Stimulated activated CD8-positive, alpha-beta memory T cell treated with anti-CD3 and anti-CD28 coated beads, Interleukin-4, amount 100 ng/mL, for 24 hours (primary cell): ENCODE data around the gene HEATR1.
"Not testable (repeated sequence)": the region's sequence is repeated elsewhere in the genome, so short reads cannot be mapped to it uniquely, and the experiment has no call there.

Experiments used
- DNase-seq: peaks from one replicate; pipeline ENCODE4 v3.0.0-alpha.2; 2020; ENCODE audit warnings: low read depth

Gene HEATR1, protein sequence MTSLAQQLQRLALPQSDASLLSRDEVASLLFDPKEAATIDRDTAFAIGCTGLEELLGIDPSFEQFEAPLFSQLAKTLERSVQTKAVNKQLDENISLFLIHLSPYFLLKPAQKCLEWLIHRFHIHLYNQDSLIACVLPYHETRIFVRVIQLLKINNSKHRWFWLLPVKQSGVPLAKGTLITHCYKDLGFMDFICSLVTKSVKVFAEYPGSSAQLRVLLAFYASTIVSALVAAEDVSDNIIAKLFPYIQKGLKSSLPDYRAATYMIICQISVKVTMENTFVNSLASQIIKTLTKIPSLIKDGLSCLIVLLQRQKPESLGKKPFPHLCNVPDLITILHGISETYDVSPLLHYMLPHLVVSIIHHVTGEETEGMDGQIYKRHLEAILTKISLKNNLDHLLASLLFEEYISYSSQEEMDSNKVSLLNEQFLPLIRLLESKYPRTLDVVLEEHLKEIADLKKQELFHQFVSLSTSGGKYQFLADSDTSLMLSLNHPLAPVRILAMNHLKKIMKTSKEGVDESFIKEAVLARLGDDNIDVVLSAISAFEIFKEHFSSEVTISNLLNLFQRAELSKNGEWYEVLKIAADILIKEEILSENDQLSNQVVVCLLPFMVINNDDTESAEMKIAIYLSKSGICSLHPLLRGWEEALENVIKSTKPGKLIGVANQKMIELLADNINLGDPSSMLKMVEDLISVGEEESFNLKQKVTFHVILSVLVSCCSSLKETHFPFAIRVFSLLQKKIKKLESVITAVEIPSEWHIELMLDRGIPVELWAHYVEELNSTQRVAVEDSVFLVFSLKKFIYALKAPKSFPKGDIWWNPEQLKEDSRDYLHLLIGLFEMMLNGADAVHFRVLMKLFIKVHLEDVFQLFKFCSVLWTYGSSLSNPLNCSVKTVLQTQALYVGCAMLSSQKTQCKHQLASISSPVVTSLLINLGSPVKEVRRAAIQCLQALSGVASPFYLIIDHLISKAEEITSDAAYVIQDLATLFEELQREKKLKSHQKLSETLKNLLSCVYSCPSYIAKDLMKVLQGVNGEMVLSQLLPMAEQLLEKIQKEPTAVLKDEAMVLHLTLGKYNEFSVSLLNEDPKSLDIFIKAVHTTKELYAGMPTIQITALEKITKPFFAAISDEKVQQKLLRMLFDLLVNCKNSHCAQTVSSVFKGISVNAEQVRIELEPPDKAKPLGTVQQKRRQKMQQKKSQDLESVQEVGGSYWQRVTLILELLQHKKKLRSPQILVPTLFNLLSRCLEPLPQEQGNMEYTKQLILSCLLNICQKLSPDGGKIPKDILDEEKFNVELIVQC (N-terminal part only)

DNA sequence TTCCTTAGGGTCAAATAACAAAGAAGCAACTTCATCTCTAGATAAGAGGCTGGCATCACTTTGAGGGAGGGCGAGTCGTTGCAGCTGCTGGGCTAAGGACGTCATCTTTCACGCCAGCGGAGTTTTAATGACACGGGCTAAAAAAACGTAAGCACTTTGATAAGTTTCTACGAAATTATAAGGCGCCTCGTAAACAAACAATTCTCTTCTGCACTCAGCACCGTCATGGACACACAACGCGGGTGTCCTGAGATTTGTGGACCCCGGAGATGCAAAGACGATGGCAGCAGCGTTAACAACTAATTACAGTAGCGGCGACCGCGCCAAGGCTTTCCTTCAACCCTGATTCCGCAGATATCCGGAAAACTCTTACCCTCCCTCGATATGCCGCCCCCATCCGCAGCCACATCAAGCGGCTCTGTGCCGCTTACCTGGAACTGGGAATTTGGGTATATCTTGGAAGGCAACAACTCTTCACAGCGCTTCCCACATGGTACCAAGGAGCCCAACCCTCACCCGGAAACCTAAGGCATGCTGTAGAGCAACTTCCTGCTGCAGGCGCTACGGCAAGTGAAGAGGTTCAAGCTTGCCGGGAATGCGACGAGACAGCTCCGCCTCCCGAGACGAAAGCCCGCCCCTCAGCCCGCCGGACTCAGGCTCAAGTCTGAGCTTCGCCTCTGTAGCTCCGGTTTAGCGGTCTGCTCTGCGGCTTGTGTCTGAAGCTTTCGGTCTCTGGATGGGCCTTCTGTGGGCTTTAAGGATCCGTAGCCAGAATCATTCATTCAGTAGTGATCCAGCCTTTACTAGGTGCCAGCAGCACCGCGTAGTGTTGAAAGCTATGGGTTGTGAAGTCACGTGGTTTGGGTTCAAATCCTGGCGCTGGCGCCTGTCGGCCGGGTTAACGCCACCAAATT lies at the start of gene HEATR1:
HEATR1 (minus strand) TSS at position 526 of the 914 bp plus-strand sequence; CDS start at position 105, 421 bp downstream.
- DNase-seq, result peak; percentile 84

- no peak for DNase-seq
These were observed 40.8 kb upstream of the HEATR1 start for GRCh38 chr1:236645016-236645680.

DNA sequence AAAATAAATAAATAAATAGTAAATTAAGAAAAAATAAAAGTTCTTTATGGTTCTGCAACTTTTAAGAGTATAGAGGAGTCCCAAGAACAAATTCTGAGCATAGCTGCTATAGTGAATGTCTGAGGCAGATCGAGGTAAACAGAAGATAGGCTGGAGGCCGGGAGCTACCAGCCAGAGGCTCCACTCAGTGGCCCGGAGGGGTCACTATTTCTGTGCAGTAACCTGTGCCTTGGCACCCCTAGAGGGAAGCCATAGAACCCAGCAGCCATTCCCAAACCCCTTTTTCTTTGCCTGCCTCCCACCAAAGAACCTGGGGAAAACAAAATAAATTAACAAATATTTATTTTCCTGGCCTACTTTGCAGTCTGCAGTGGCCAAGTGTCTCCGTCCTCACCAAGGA lies 38.4 kb upstream of the HEATR1 start:
- DNase-seq, result no peak

- DNase-seq, result no peak
These were observed 35.4 kb upstream of the HEATR1 start for GRCh38 chr1:236639686-236640085.

- DNase-seq, result no peak
These were observed 34.6 kb upstream of the HEATR1 start for GRCh38 chr1:236638945-236639344.

DNA sequence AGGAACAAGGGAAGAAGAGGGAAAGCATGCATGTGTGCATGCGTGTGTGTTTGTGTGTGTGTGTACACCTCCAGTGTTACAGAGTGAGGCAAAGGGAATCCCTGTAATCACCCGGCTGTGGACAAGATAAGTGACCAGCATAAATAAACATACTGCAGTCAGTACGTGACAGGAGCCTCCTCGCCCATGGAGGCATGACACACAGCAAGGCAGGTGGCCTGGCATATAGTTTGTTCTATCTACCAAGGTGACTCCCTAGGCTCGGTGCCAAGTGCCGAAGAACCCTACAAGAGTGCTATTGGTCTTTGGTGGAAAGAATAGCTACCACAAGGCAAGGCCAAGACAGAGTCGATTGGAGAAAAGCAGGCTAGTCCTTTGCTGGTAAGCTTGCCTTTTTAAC lies 31.7 kb upstream of the HEATR1 start:
- DNase-seq, result no peak

GRCh38 chr1:236627727-236628408 lies 23.6 kb upstream of the HEATR1 start:
- DNase-seq, result no peak

- DNase-seq, result no peak
These were observed 19.3 kb upstream of the HEATR1 start for GRCh38 chr1:236623371-236624166.

DNA sequence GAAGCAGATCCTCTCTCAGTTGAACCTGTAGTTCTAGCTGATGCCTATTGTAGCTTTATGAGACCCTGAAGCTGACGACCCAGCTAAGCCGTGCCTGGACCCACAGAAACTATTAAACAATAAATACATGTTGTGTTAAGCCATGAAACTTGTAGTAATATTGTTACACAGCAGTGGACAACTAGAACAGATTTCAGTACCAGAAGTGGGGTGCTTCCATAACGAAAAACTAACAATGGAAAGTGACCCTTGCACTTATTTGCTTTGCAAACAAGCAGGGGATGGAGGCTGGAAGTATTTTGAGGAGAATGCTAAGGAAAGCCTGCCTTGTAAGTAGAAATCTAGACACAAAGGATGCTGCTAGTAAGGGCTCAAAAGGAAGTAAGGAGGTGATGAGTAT lies 18.1 kb upstream of the HEATR1 start:
- no peak for DNase-seq

DNA sequence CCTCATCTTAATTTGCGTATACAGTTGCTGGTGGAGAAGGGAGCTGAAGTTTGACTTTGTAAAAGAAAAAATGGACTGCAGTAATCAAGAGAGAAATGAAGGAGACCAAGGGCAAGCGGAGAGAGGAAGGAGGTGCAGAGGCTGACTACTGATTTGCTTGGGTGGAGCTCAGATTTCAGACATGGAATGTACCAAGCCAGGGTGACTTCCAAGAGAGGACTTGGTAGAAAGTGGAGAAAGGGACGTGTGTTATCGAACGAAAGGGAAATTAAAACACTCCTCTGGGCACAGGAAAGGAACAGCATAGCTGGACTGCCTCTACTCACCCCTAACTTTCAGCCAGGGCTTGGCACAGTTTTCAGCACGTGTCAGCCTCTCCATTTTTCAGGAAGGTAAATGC lies 15.1 kb upstream of the HEATR1 start:
- no peak for DNase-seq

DNA sequence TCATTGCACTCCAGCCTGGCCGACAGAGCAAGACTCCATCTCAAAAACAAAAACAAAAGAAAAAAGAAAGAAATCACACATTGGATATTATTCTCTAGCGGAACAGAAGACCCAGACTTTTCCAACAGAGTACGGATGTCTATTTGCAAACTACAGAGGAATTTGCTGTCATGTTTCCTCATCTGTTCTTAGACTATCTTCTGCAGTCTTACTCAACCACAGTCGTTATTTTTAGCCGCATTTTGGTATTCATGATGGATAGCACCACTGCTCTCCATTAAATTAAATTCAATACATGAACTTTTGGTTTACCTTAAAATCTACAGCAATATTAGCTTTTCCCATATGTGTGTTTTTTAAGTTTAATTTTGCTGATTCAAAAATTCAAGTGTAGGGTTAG lies 14.2 kb upstream of the HEATR1 start:
- no peak for DNase-seq

- DNase-seq, result no peak
These were observed 11.3 kb upstream of the HEATR1 start for GRCh38 chr1:236615399-236616148.

GRCh38 chr1:236612349-236612748 lies 8.0 kb upstream of the HEATR1 start:
- no peak for DNase-seq

DNA sequence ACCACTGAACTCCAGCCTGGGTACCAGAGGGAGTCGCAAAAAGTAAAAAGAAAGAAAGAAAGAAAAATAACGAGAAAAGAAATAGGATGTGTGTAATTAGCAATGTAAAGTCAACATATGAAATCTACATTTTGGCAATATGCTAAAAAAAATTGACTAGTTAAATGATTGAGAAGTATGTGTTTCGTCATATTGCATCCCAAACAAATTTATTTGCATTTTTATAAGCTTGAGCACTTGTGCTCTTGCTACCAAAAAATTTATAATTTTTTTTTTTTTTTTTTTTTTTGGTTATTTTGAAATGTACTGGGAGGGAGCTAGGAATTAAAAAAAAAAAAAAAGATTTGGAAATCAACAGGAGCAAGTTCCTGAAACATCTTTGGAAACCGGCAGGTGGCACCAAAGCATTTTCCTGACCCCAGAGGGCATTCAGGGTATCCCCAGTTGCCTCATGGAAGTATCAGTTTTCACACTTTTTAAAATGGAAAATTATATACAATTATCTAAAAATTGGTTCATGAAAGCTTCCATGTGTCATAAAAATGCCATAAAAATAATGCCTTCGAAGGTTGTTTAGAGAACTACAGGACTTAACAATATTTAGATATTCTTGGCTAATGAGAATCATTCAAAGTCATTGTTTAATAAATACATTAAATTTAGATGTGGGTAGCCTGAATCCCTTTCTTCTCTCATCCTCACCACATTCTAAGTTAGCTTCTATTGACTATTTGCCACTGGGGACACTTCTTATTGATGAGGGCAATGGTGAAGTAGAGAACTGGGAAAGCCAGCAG lies 4.8 kb upstream of the HEATR1 start:
- no peak for DNase-seq

DNA sequence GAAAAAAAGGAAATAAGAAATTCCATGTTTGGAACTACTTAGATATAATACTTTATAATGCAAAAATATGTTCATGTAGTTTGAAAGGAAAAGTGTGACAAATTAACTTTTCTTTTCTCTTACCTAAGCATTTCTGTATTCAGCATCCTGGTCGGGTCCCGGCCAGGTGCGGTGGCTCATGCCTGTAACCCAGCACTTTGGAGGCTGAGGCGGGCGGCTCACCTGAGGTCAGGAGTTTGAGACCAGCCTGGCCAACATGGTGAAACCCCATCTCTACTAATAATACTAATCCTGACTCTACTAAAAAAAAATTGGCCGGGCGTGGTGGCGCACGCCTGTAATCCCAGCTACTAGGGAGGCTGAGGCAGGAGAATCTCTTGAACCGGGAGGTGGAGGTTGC lies 3.3 kb upstream of the HEATR1 start:
- not testable (repeated sequence) for DNase-seq

- no peak for DNase-seq
These were observed 840 bp upstream of the HEATR1 start for GRCh38 chr1:236604905-236605806.
